ENCODE measurements around the gene ZNF48. TPM values are rescaled to one million over a fixed set of nuclear protein-coding genes. Genes with fewer than 3 reads are reported as not detected.

Gene ZNF48
- total and polyA plus RNA-seq, 2 donors (not counting 1 experiment from before 2014, with no cell fraction given): 3.2 to 7.3 TPM

DNA sequence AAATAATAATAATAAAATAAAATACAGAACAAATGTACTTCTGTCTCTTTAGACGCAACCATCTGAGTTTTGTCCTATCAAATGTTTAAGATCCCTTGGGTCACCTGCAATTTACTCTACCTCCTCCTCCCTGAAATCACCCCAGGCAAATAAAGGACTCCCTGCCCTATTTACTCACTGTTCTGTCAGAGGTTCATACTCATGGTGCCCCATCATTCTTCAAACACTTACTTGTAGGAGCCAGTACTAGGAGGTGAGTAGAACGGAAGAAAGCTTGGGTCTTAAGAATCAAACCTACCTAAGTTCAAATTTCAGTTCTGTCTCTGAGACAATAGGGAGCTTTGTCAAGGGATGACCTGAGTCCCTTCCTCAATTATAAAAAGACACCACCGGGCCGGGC is 28.7 kb upstream of the ZNF48 start:
- H3K4me2 ChIP-seq (ENCODE audit: extremely low read depth, insufficient read depth, low read length): no peak overlapping the region
- no peak for DNase-seq (ENCODE audit: low read depth in 2 of 2)
- H3K27ac ChIP-seq (ENCODE audit: insufficient read depth, low read length): no peak overlapping the region
- H2AFZ ChIP-seq (ENCODE audit: low read length): no peak overlapping the region
- TF ChIP-seq EZH2 (IDR thresholded peaks at IDR 0.05; ENCODE audit: low read length, missing control alignments): no peak
- TF ChIP-seq, protein P1, sequence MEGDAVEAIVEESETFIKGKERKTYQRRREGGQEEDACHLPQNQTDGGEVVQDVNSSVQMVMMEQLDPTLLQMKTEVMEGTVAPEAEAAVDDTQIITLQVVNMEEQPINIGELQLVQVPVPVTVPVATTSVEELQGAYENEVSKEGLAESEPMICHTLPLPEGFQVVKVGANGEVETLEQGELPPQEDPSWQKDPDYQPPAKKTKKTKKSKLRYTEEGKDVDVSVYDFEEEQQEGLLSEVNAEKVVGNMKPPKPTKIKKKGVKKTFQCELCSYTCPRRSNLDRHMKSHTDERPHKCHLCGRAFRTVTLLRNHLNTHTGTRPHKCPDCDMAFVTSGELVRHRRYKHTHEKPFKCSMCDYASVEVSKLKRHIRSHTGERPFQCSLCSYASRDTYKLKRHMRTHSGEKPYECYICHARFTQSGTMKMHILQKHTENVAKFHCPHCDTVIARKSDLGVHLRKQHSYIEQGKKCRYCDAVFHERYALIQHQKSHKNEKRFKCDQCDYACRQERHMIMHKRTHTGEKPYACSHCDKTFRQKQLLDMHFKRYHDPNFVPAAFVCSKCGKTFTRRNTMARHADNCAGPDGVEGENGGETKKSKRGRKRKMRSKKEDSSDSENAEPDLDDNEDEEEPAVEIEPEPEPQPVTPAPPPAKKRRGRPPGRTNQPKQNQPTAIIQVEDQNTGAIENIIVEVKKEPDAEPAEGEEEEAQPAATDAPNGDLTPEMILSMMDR (conservative IDR thresholded peaks at IDR 0.05 in 1 of 2, IDR thresholded peaks at IDR 0.05 in 1 of 2; ENCODE audit: low read depth in 1 of 2, low read length in 2 of 2): no peak
- peaks cover 3% of the 10 kb centered on the region for H3K4me1 ChIP-seq (ENCODE audit: control insufficient read depth, extremely low read depth, insufficient read depth, low read length)
- peak overlapping the region in 1 of 4 experiments; percentile 89 for H3K4me3 ChIP-seq (replicated peaks in 1 of 4; ENCODE audit: control extremely low read depth in 1 of 4, insufficient read depth in 1 of 4, low read depth in 3 of 4, low read length in 4 of 4)
- H3K36me3 ChIP-seq (ENCODE audit: control insufficient read depth, insufficient read depth, low read length): no peaks in the 10 kb centered on the region
- no peaks in the 10 kb centered on the region for H3K27me3 ChIP-seq (ENCODE audit: control insufficient read depth, insufficient read depth, low read length)
- H3K9ac ChIP-seq (ENCODE audit: insufficient read depth, low read length): no peak overlapping the region
- H4K20me1 ChIP-seq (ENCODE audit: control insufficient read depth, extremely low read depth, insufficient read depth, low read length): no peaks in the 10 kb centered on the region
- no peaks in the 10 kb centered on the region for H3K9me3 ChIP-seq (ENCODE audit: control insufficient read depth, insufficient read depth, low read depth, low read length)
- H3K79me2 ChIP-seq (ENCODE audit: control insufficient read depth, insufficient read depth, low read length): peaks cover 72% of the 10 kb centered on the region

DNA sequence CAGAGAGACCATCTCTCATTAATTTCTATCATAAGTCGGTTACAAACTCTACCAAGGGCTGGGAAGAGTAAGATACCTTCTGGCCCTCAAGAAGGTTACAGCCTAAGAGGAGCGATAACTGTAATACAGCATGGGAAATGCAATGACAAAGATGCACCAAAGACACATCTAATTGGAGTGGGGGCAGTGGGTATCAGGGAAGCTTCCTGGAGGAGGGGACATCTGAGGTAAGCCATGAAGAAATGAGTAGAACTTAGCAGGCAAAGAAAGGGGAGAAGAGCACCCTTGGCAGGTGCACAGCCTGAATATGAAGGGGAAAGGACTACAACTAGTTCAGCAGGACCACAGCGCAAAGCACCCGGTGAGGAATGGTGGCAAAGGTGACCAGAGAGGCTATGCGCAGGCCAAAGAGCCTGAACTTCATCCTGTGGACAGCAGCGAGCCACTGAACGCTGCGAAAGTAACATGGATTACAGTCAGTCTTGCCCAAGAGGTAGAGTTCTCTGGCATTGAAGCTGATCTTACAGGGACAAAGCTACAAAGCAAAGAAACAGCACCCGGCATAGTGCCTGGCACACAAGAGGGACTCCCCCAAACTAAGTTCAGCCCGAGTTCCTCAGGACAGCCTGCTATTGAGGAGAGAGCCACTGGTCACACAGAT is 27.7 kb upstream of the ZNF48 start:
- Histone ChIP-seq H3K4me1 (ENCODE audit: control insufficient read depth, extremely low read depth, insufficient read depth, low read length) (peaks cover 4% of the 10 kb centered on the region), H3K79me2 (ENCODE audit: control insufficient read depth, insufficient read depth, low read length) (peaks cover 68% of the 10 kb centered on the region), H4K20me1 (ENCODE audit: control insufficient read depth, extremely low read depth, insufficient read depth, low read length) (no peaks in the 10 kb centered on the region), H2AFZ (ENCODE audit: low read length) (no peak overlapping the region), H3K4me3 (replicated peaks in 1 of 4; ENCODE audit: control extremely low read depth in 1 of 4, insufficient read depth in 1 of 4, low read depth in 3 of 4, low read length in 4 of 4) (peak overlapping the region; percentile 84 to 92 (median 88)), H3K27me3 (ENCODE audit: control insufficient read depth, insufficient read depth, low read length) (no peaks in the 10 kb centered on the region), H3K9ac (ENCODE audit: insufficient read depth, low read length) (no peak overlapping the region), H3K9me3 (ENCODE audit: control insufficient read depth, insufficient read depth, low read depth, low read length) (no peaks in the 10 kb centered on the region), H3K36me3 (ENCODE audit: control insufficient read depth, insufficient read depth, low read length) (no peaks in the 10 kb centered on the region), H3K4me2 (ENCODE audit: extremely low read depth, insufficient read depth, low read length) (peak overlapping the region; percentile 94), H3K27ac (ENCODE audit: insufficient read depth, low read length) (peak overlapping the region; percentile 48)
- no peak for DNase-seq (ENCODE audit: low read depth in 2 of 2)
- no peak for TF ChIP-seq EZH2 (IDR thresholded peaks at IDR 0.05; ENCODE audit: low read length, missing control alignments)
- TF ChIP-seq, protein P1 (conservative IDR thresholded peaks at IDR 0.05 in 1 of 2, IDR thresholded peaks at IDR 0.05 in 1 of 2; ENCODE audit: low read depth in 1 of 2, low read length in 2 of 2): no peak

DNA sequence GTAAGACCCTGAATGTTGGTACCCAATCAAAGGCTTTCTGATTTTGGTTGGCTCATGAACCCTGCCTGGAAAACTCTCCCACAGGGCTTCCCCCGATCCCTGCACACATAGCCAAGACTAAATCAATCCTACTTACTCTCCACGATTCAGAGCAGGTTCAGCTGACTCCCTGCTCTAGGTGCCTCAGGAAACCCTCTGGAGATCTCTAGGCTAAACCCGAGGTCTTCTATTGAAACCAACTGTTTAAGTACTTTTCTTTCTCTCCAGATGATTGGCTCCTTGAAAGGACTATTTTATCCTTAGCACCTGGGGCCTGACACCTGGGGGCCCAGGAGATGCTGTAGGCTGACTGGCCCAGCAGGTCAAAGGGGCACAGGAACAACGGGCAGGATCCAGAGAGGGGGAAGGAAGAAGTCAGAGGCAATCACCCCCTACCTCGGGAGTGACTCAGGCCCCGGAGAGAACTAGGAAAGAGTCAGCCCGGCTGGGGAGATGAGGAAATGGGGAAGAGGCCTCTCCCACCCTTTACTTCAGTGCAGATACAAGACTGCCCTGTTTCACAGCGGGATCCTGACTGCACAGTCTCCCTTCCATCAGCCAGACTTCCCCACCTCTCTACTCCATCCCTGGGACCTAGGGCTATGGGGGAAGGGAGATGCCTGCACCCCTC is 27.0 kb upstream of the ZNF48 start:
- H4K20me1 ChIP-seq (ENCODE audit: control insufficient read depth, extremely low read depth, insufficient read depth, low read length): no peaks in the 10 kb centered on the region
- peak; percentile 44 to 45 for DNase-seq (ENCODE audit: low read depth in 2 of 2)
- H3K27ac ChIP-seq (ENCODE audit: insufficient read depth, low read length): peak overlapping the region; percentile 48
- peak overlapping the region; percentile 84 to 92 (median 88) for H3K4me3 ChIP-seq (replicated peaks in 1 of 4; ENCODE audit: control extremely low read depth in 1 of 4, insufficient read depth in 1 of 4, low read depth in 3 of 4, low read length in 4 of 4)
- peak overlapping the region; percentile 94 for H3K4me2 ChIP-seq (ENCODE audit: extremely low read depth, insufficient read depth, low read length)
- no peaks in the 10 kb centered on the region for H3K27me3 ChIP-seq (ENCODE audit: control insufficient read depth, insufficient read depth, low read length)
- peak overlapping the region; percentile 68 for H3K9ac ChIP-seq (ENCODE audit: insufficient read depth, low read length)
- H3K9me3 ChIP-seq (ENCODE audit: control insufficient read depth, insufficient read depth, low read depth, low read length): no peaks in the 10 kb centered on the region
- no peak overlapping the region for H2AFZ ChIP-seq (ENCODE audit: low read length)
- peaks cover 4% of the 10 kb centered on the region for H3K4me1 ChIP-seq (ENCODE audit: control insufficient read depth, extremely low read depth, insufficient read depth, low read length)
- no peak for TF ChIP-seq EZH2 (IDR thresholded peaks at IDR 0.05; ENCODE audit: low read length, missing control alignments)
- TF ChIP-seq, protein P1 (conservative IDR thresholded peaks at IDR 0.05 in 1 of 2, IDR thresholded peaks at IDR 0.05 in 1 of 2; ENCODE audit: low read depth in 1 of 2, low read length in 2 of 2): no peak
- H3K36me3 ChIP-seq (ENCODE audit: control insufficient read depth, insufficient read depth, low read length): no peaks in the 10 kb centered on the region
- peaks cover 62% of the 10 kb centered on the region for H3K79me2 ChIP-seq (ENCODE audit: control insufficient read depth, insufficient read depth, low read length)

Data from fibroblast of lung (primary cell).